GM12878 (cell line): Measurements from ENCODE around the gene AMDHD2. TPM values are rescaled to one million over a fixed set of nuclear protein-coding genes. Genes with fewer than 3 reads are reported as not detected.

Experiments
- ATAC-seq: fragments of 200-7000 bp; cut with Tn5 transposase; 3 replicates; pipeline ENCODE4 v1.9.1; 2020; ENCODE audit warnings: mild to moderate bottlenecking, moderate library complexity
- BruUV-seq: library from RNA; stranded (reverse); fragments of 400-500 nt; replicated peaks from 2 replicates; lab custom pipeline; 2021; lab: Mats Ljungman, UMichigan
- CTCF ChIA-PET: fragments of 300-600 bp; sonication (Branson Sonifier 250); formaldehyde crosslinking; extraction: SDS; loops from one replicate; lab custom pipeline; 2021; ENCODE audit warnings: inconsistent platforms; lab: Yijun Ruan, JAX
- POLR2A ChIA-PET: fragments of 350-600 bp; formaldehyde crosslinking; extraction: SDS; loops from one replicate; lab custom pipeline; 2021; ENCODE audit warnings: inconsistent platforms; lab: Charles Lee
- RAD21 ChIA-PET: fragments of 300-600 bp; sonication (Branson Sonifier 250); formaldehyde crosslinking; loops from one replicate; lab custom pipeline; 2023; ENCODE audit warnings: antibody characterized with exemption; ENCODE audit not compliant: unreplicated experiment; lab: Charles Lee
- SMC1A ChIA-PET: fragments of 300-600 bp; sonication (Branson Sonifier 250); formaldehyde crosslinking; loops from one replicate; lab custom pipeline; 2023; ENCODE audit not compliant: unreplicated experiment, uncharacterized antibody; lab: Charles Lee
- DNase-seq: peaks from one replicate; pipeline ENCODE4 v3.0.0-alpha.2; 2011; ENCODE audit warnings: low read depth, low spot score
- FAIRE-seq: peaks from 3 replicates; lab custom pipeline; 2011; peaks lifted over from hg19 to GRCh38; lab: Jason Lieb, UNC
- H2AFZ ChIP-seq: 2 replicates; pipeline ENCODE4 v1.6.0; 2011; ENCODE audit warnings: low read depth, low read length, control low read depth; ENCODE audit not compliant: control insufficient read depth
- H3K27ac ChIP-seq: 2 replicates; pipeline ENCODE4 v1.5.1; 2011; ENCODE audit warnings: control low read depth; ENCODE audit not compliant: control insufficient read depth, insufficient read depth
- H3K27me3 ChIP-seq, 2 experiments: replicated peaks in 1 of 2; 2 replicates each; pipeline versions ENCODE4 v1.6.0 to v1.6.1; 2011; ENCODE audit warnings: low read length in 1 of 2; ENCODE audit not compliant: control insufficient read depth in 2 of 2, insufficient read depth in 2 of 2
- H3K36me3 ChIP-seq, 2 experiments: 2 replicates each; pipeline ENCODE4 v1.5.1; 2011; ENCODE audit warnings: low read length in 1 of 2; ENCODE audit not compliant: control insufficient read depth in 2 of 2, insufficient read depth in 2 of 2
- H3K4me1 ChIP-seq: 2 replicates; pipeline ENCODE4 v1.6.1; 2011; ENCODE audit warnings: mild to moderate bottlenecking, low read length, moderate library complexity, mixed read lengths; ENCODE audit not compliant: control insufficient read depth, insufficient read depth
- H3K4me2 ChIP-seq: 2 replicates; pipeline ENCODE4 v1.6.0; 2011; ENCODE audit warnings: control low read depth; ENCODE audit not compliant: control insufficient read depth, insufficient read depth
- H3K4me3 ChIP-seq: fragments of 200-600 bp; sonication (generic); 2 replicates; pipeline ENCODE4 v1.5.1; 2016
- H3K79me2 ChIP-seq: 2 replicates; pipeline ENCODE4 v1.6.0; 2011; ENCODE audit warnings: low read length; ENCODE audit not compliant: control insufficient read depth, insufficient read depth
- H3K9ac ChIP-seq: 2 replicates; pipeline ENCODE4 v1.8.0; 2011; ENCODE audit warnings: low read length, control low read depth, mixed read lengths; ENCODE audit not compliant: control insufficient read depth, insufficient read depth
- H3K9me3 ChIP-seq: replicated peaks from 3 replicates; pipeline ENCODE4 v1.5.1; 2011; ENCODE audit warnings: mild to moderate bottlenecking, low read length; ENCODE audit not compliant: control insufficient read depth, insufficient read depth
- H4K20me1 ChIP-seq: 2 replicates; pipeline ENCODE4 v1.6.0; 2011; ENCODE audit not compliant: control insufficient read depth, insufficient read depth
- BACH1 ChIP-seq: fragments of 450-650 bp; IDR thresholded peaks from 2 replicates; pipeline ENCODE4 v1.6.1; 2017; ENCODE audit warnings: mild to moderate bottlenecking, borderline replicate concordance
- CREM ChIP-seq: IDR thresholded peaks from 2 replicates; pipeline ENCODE4 v1.6.1; 2014; ENCODE audit warnings: antibody characterized with exemption, low read depth
- IRF5 ChIP-seq: fragments of 450-650 bp; IDR thresholded peaks from 2 replicates; pipeline ENCODE4 v1.6.1; 2017; ENCODE audit warnings: borderline replicate concordance
- POLR2AphosphoS2 ChIP-seq: IDR thresholded peaks from 2 replicates; pipeline ENCODE4 v1.6.1; 2011; ENCODE audit warnings: low read depth, mild to moderate bottlenecking, low read length, improper control_type of control experiment, moderate library complexity
- POU2F2 ChIP-seq: IDR thresholded peaks from 3 replicates; pipeline ENCODE4 v1.6.1; 2011; ENCODE audit warnings: low read depth, mild to moderate bottlenecking, low read length, borderline replicate concordance
- RAD21 ChIP-seq: IDR thresholded peaks from 2 replicates; pipeline ENCODE4 v1.6.1; 2011; ENCODE audit warnings: mild to moderate bottlenecking, low read depth, low read length, moderate library complexity; ENCODE audit not compliant: insufficient read depth
- SRF ChIP-seq, 2 experiments: IDR thresholded peaks; 2 replicates each; pipeline ENCODE4 v1.6.1; 2011; ENCODE audit warnings: low read depth in 2 of 2, low read length in 2 of 2, mild to moderate bottlenecking in 1 of 2, moderate library complexity in 1 of 2
- ZBTB40 ChIP-seq: fragments of 450-650 bp; IDR thresholded peaks from 2 replicates; pipeline ENCODE4 v1.6.1; 2016; ENCODE audit warnings: mild to moderate bottlenecking, moderate library complexity, borderline replicate concordance
- ZNF384 ChIP-seq: IDR thresholded peaks from 2 replicates; pipeline ENCODE4 v1.6.1; 2012; ENCODE audit warnings: low read depth, mild to moderate bottlenecking, low read length, improper control_type of control experiment, borderline replicate concordance
- ZNF687 ChIP-seq: fragments of 450-650 bp; IDR thresholded peaks from 2 replicates; pipeline ENCODE4 v1.6.1; 2017; ENCODE audit warnings: mild to moderate bottlenecking, moderate library complexity
- whole genome bisulfite sequencing: methylation state at CpG from one replicate; pipeline ENCODE4 v1.1.6; 2016; ENCODE audit warnings: low lambda C conversion rate; ENCODE audit not compliant: insufficient replicate concordance, insufficient coverage; ENCODE audit errors: missing lambda C conversion rate; 5-methylcytosine and 5-hydroxymethylcytosine counted together
- in situ Hi-C: fragments of 300-500 bp; cut with MboI; formaldehyde crosslinking; loops from 9 replicates; pipeline ENCODE4 v1.14.3; 2018; ENCODE audit warnings: mixed read lengths
- intact Hi-C: fragments of 100-400 bp; cut with micrococcal nuclease; formaldehyde crosslinking; loops from one replicate; pipeline ENCODE4 v1.14.2; 2022; ENCODE audit not compliant: unreplicated experiment
- polyA plus RNA-seq, 11 experiments: library from polyadenylated mRNA; depleted of rRNA in 4 of 11; unstranded in 6 of 11; stranded (reverse) in 5 of 11; fragments of >200 nt; fragmentation: Nextera tagmentation in 4 of 11; fragmentation: Illumina TruSeq in 1 of 11; extraction: Ambion mirVana in 4 of 11; extraction: Trizol in 1 of 11; gene quantifications; 1 replicate in 1 of 11; 2 replicates in 10 of 11; pipeline versions ENCODE4 v1.2.1 to v1.2.3, GENCODE V29; 2011 to 2016; ENCODE audit warnings: inconsistent platforms in 2 of 11, missing spikeins in 2 of 11, low read depth in 1 of 11
- total RNA-seq, 4 experiments: library from RNA; depleted of rRNA in 3 of 4; stranded (reverse); fragments of >200 nt in 3 of 4; fragmentation: Illumina TruSeq in 1 of 4; extraction: Trizol in 1 of 4; gene quantifications; 2 replicates each; pipeline versions ENCODE4 v1.2.1 to v1.2.3, GENCODE V29; 2013 to 2021

The AMDHD2 gene
- total and polyA plus RNA-seq, 10 of the 15 experiments (the other 5 are each of a cell fraction or from before 2014, with no cell fraction given), result 0.60 to 41.8 (median 24.3) TPM; not detected in 1

- TF ChIP-seq ZBTB40, result no peak
- no peak for TF ChIP-seq RAD21
Observed at GRCh38 chr16:2531371-2531695, 11.2 kb downstream of the AMDHD2 start, which contains the start of gene CEMP1 (continued).

- intact Hi-C loops, result loop anchor here (10.0 kb wide), 1 partner anchor 153 kb away; the partner anchor contains the start of gene KCTD5
- no TSS peak for BruUV-seq
- SMC1A ChIA-PET, result no interaction called here
- TF ChIP-seq POLR2AphosphoS2 (peak; percentile 61), POU2F2 (0 out of 3 replicates have a peak, but pooled peaks have one; percentile 40), BACH1 (peak; percentile 48; the same call in 1 of the 2 replicates), IRF5 (no peak), SRF (IDR thresholded peaks at IDR 0.05; ENCODE audit: low read depth in 2 of 2, low read length in 2 of 2) (peak in 1 of 2 experiments; percentile 5; a peak in 1 of 4 replicates), ZNF384 (no peak), ZNF687 (peak; percentile 89), CREM (peak; percentile 75)
Observed at GRCh38 chr16:2531696-2532493, 11.7 kb downstream of the AMDHD2 start.

More at GRCh38 chr16:2531696-2532493, 11.7 kb downstream of the AMDHD2 start:
- ATAC-seq (peak; percentile 96), FAIRE-seq (peak; percentile 98), DNase-seq (peak; percentile 84)
- in situ Hi-C loops, result no loop called here
- H4K20me1 ChIP-seq, result no peaks in the 10 kb centered on the region
- peak overlapping the region; percentile 89 for H3K27ac ChIP-seq
- peaks cover 13% of the 10 kb centered on the region for H3K4me1 ChIP-seq
- ChIA-PET POLR2A (interaction anchor here (0.8 to 1.6 kb wide), 5 partner anchors 12 to 377 kb away, joined by 3 to 8 read pairs (median 4); partner anchors contain the start of genes AMDHD2, ATP6V0C, ECI1 and TRAF7), CTCF (interaction anchor here (1.1 to 1.7 kb wide), 2 partner anchors 16 to 22 kb away, joined by 3 to 4 read pairs; no protein-coding TSS in a partner anchor), RAD21 (interaction anchor here (0.6 to 1.3 kb wide), 2 partner anchors 19 to 25 kb away, joined by 3 to 6 read pairs; no protein-coding TSS in a partner anchor)
- peak overlapping the region; percentile 85 for H3K9ac ChIP-seq
- H2AFZ ChIP-seq, result peak overlapping the region; percentile 82
- H3K36me3 ChIP-seq, result peaks cover 1 to 17% of the 10 kb centered on the region in 2 experiments; a peak in 3 of 4 replicates
- WGBS, result 1% methylated on average over 69 of the region's 84 CpGs
- H3K9me3 ChIP-seq, result no peaks in the 10 kb centered on the region
- H3K79me2 ChIP-seq, result no peaks in the 10 kb centered on the region
- no peaks in the 10 kb centered on the region for H3K27me3 ChIP-seq
- peak overlapping the region; percentile 100 for H3K4me2 ChIP-seq
- peak overlapping the region; percentile 95 for H3K4me3 ChIP-seq
